Right cardiac atrium (tissue), 5 donors: ENCODE data around the gene CD300E. TPM values are rescaled to one million over a fixed set of nuclear protein-coding genes. Genes with fewer than 3 reads are reported as not detected.

Experiments
- ATAC-seq, 2 donors: fragments of 200-7000 bp; cut with Tn5 transposase; one replicate each; pipeline versions ENCODE4 v1.8.0 to v1.9.1; 2020; ENCODE audit warnings: moderate library complexity in 2 of 2, mild to moderate bottlenecking in 1 of 2
- DNase-seq, 3 donors: peaks; one replicate each; pipeline ENCODE4 v3.0.0-alpha.2; 2020
- H3K27ac ChIP-seq: one replicate; pipeline ENCODE4 v1.5.1; 2013; ENCODE audit warnings: mild to moderate bottlenecking, low read length, control low read depth, moderate library complexity
- H3K27me3 ChIP-seq: one replicate; pipeline ENCODE4 v1.6.1; 2013; ENCODE audit not compliant: control insufficient read depth, insufficient read depth
- H3K4me1 ChIP-seq: one replicate; pipeline ENCODE4 v1.6.1; 2013; ENCODE audit warnings: low read length; ENCODE audit not compliant: control insufficient read depth, insufficient read depth
- H3K4me3 ChIP-seq: one replicate; pipeline ENCODE4 v1.5.1; 2013; ENCODE audit warnings: low read length, control low read depth
- H3K9me3 ChIP-seq: one replicate; pipeline ENCODE4 v1.6.1; 2013; ENCODE audit warnings: low read length; ENCODE audit not compliant: control insufficient read depth
- WGBS: extraction: QIAGEN DNeasy Blood & Tissue Kit; methylation state at CpG from one replicate; pipeline ENCODE4 v1.1.7; 2013; 5-methylcytosine and 5-hydroxymethylcytosine counted together
- intact Hi-C, 4 donors: fragments of 100-400 bp; cut with DNase I; formaldehyde crosslinking; loops; one replicate each; pipeline versions ENCODE4 v1.11.0 to v1.14.0; 2022 to 2023
- long read RNA-seq, 4 donors: library from polyadenylated mRNA; unstranded; transcript quantifications; one replicate each; pipeline ENCODE4 v2.0.0, GENCODE V29; 2020 to 2021
- polyA plus RNA-seq: library from polyadenylated mRNA; stranded (reverse); fragments of 200-250 nt; gene quantifications from one replicate; pipeline ENCODE4 v1.2.3, GENCODE V29; 2013
- total RNA-seq, 4 donors: library from RNA; stranded (reverse); fragmentation: NEBNext Ultra II Directional; extraction: Animal tissue kit (Norgen Biotek cat#: 25700); gene quantifications; one replicate each; pipeline ENCODE4 v1.2.1, GENCODE V29; 2021
- donor health status: healthy with polysubstance abuse.
- donor health status: DM: no; HTN: yes; CAD: no.
- donor health status: DM: no; HTN: no; CAD: no.
- donor health status: DM: no; HTN: yes; CAD: no; lungs with severe emphysema.
- donor health status: DM: yes; HTN: yes; CAD: no.

Gene CD300E
- total RNA-seq (under 1 TPM; 0.38 to 0.94 (median 0.67) TPM), polyA plus RNA-seq (0.45 TPM)
- long read RNA-seq, donor 1, partial matches to known transcripts = 0 of 1 reads
- long read RNA-seq, donor 1, other reads (novel, unspliced or antisense) = 0 of 1 reads
- long read RNA-seq, donor 2 = 0 reads
- long read RNA-seq, donor 3 = 0 reads
- long read RNA-seq, donor 4, partial matches to known transcripts = 0 of 1 reads
- long read RNA-seq, donor 4, other reads (novel, unspliced or antisense) = 0 of 1 reads

- peaks cover 3% of the 10 kb centered on the region for H3K9me3 ChIP-seq
- WGBS = 55% methylated on average over 5 of the region's 5 CpGs
- H3K27me3 ChIP-seq = no peaks in the 10 kb centered on the region
- H3K27ac ChIP-seq = no peak within 1 kb of the TSS
- H3K4me3 ChIP-seq = no peak within 1 kb of the TSS
- intact Hi-C loops = no loop called here
- H3K4me1 ChIP-seq = no peaks in the 10 kb centered on the region
- DNase-seq (no peak), ATAC-seq (no peak)
Observed at GRCh38 chr17:74623693-74624093, at the start of gene CD300E. CD300E (minus strand) TSS chr17:74623738; CDS start chr17:74623621, 117 bp downstream.

- peak; percentile 91 to 96 for ATAC-seq
- H3K27me3 ChIP-seq = no peaks in the 10 kb centered on the region
- WGBS = 12% methylated on average over 57 of the region's 57 CpGs
Observed at GRCh38 chr17:74671031-74671771, 47.7 kb upstream of the CD300E start.

GRCh38 chr17:74670329-74670728 is 46.8 kb upstream of the CD300E start:
- ATAC-seq (no peak), DNase-seq (no peak)
- no peaks in the 10 kb centered on the region for H3K9me3 ChIP-seq
- H3K27ac ChIP-seq = no peak overlapping the region
- no peaks in the 10 kb centered on the region for H3K27me3 ChIP-seq
- no peaks in the 10 kb centered on the region for H3K4me1 ChIP-seq
- H3K4me3 ChIP-seq = no peak overlapping the region
- WGBS = 77% methylated on average over 6 of the region's 6 CpGs
- intact Hi-C loops = no loop called here

More at GRCh38 chr17:74671031-74671771, 47.7 kb upstream of the CD300E start:
- peak; percentile 86 to 93 (median 93) for DNase-seq
- H3K4me3 ChIP-seq = no peak overlapping the region
- no peaks in the 10 kb centered on the region for H3K4me1 ChIP-seq
- intact Hi-C loops = no loop called here
- no peak overlapping the region for H3K27ac ChIP-seq
- no peaks in the 10 kb centered on the region for H3K9me3 ChIP-seq

DNA sequence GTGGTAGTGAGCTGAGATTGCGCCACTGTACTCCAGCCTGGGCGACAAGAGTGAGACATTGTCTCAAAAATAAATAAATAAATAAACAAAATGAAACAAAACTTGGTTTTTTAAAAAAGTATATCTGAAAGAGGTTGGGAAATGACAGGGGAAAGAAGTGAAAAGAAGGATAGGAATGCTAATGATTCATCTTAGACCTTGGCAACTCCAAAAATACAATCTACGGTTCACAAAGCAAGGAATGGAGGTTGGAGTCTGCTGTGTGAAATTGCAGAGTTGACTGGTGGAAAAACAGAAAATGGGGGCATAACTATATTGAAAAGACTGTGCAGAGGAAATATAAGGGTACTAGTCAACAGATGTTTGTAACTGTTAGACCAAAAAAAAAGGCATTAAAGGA is 40.0 kb upstream of the CD300E start:
- H3K27me3 ChIP-seq = peaks cover 5% of the 10 kb centered on the region
- H3K27ac ChIP-seq = no peak overlapping the region
- no peak overlapping the region for H3K4me3 ChIP-seq
- intact Hi-C loops = no loop called here
- no peaks in the 10 kb centered on the region for H3K9me3 ChIP-seq
- no peaks in the 10 kb centered on the region for H3K4me1 ChIP-seq
- ATAC-seq = no peak
- DNase-seq = no peak
- 88% methylated on average over 3 of the region's 3 CpGs for WGBS

DNA sequence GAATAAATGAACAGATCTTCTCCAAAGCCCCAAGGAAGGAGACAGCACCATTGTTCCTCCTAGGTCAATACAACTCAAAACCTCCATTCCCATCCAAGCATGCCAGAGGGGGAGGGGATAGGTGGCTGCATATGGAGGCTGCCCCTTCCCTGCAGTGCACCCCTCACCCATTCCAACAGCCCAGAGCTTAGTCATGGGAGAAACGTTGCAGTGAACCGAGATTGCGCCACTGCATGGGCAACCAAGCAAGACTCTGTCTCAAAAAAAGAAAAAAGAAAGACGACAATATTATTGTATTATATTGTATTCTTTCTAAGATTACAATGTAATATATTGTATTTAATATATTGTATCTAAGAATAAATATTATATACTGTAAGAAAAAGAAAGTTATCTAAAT is 36.4 kb upstream of the CD300E start:
- 67% methylated on average over 4 of the region's 4 CpGs for WGBS
- peaks cover 3% of the 10 kb centered on the region for H3K27me3 ChIP-seq
- ATAC-seq (no peak), DNase-seq (no peak)
- no peak overlapping the region for H3K27ac ChIP-seq
- no peaks in the 10 kb centered on the region for H3K4me1 ChIP-seq
- H3K9me3 ChIP-seq = no peaks in the 10 kb centered on the region
- no peak overlapping the region for H3K4me3 ChIP-seq
- intact Hi-C loops = loop anchor here in 2 of 4 donors (5.0 kb wide), 1 partner anchor 77 kb away; the partner anchor contains the start of gene RAB37 (in 2 of the 2)

GRCh38 chr17:74658620-74659019 is 35.1 kb upstream of the CD300E start:
- intact Hi-C loops = loop anchor here in 2 of 4 donors (5.0 kb wide), 1 partner anchor 79 kb away; the partner anchor contains the start of gene RAB37 (in 2 of the 2)
- no peak for DNase-seq
- Histone ChIP-seq H3K4me1 (no peaks in the 10 kb centered on the region), H3K9me3 (no peaks in the 10 kb centered on the region), H3K27ac (no peak overlapping the region), H3K4me3 (no peak overlapping the region), H3K27me3 (no peaks in the 10 kb centered on the region)
- no peak for ATAC-seq
- 79% methylated on average over 6 of the region's 6 CpGs for WGBS

- Histone ChIP-seq H3K4me1 (no peaks in the 10 kb centered on the region), H3K27me3 (no peaks in the 10 kb centered on the region), H3K9me3 (no peaks in the 10 kb centered on the region), H3K27ac (no peak overlapping the region), H3K4me3 (no peak overlapping the region)
- intact Hi-C loops = loop anchor here in 2 of 4 donors (5.0 kb wide), 1 partner anchor 83 kb away; the partner anchor contains the start of gene RAB37 (in 2 of the 2)
- DNase-seq = no peak
- ATAC-seq = no peak
- 48% methylated on average over 5 of the region's 5 CpGs for WGBS
Observed at GRCh38 chr17:74654742-74655141, 31.2 kb upstream of the CD300E start.

- Histone ChIP-seq H3K9me3 (no peaks in the 10 kb centered on the region), H3K4me3 (no peak overlapping the region), H3K27ac (no peak overlapping the region), H3K27me3 (no peaks in the 10 kb centered on the region), H3K4me1 (peaks cover 2% of the 10 kb centered on the region)
- whole genome bisulfite sequencing = 78% methylated on average over 3 of the region's 3 CpGs
- DNase-seq = no peak
- intact Hi-C loops = no loop called here
- no peak for ATAC-seq
Observed at GRCh38 chr17:74652020-74652419, 28.5 kb upstream of the CD300E start.

DNA sequence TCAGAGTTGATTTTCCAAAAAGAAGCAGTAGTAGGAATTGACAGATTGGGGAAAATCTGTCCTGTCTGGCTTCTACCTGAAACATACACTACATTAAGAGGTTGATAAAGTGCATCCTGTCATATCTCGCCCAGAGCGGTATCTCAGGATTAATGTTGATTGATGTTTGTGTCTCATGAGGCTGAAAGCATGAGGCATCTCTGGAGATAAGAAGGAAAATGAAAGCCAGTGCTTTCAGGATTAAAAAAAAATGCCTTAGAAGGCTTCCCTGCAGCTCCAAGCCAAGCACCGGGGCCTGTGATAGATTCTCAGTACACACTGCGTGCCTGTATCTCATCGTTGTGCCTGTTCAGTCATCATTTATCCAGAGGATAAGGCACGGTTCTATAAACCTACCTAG is 26.4 kb upstream of the CD300E start:
- DNase-seq (no peak), ATAC-seq (no peak)
- Histone ChIP-seq H3K9me3 (no peaks in the 10 kb centered on the region), H3K27ac (no peak overlapping the region), H3K4me3 (no peak overlapping the region), H3K27me3 (no peaks in the 10 kb centered on the region), H3K4me1 (peaks cover 2% of the 10 kb centered on the region)
- 45% methylated on average over 6 of the region's 6 CpGs for WGBS
- intact Hi-C loops = no loop called here

- 22% methylated on average over 9 of the region's 9 CpGs for WGBS
- no peak overlapping the region for H3K27ac ChIP-seq
- intact Hi-C loops = no loop called here
- peaks cover 2% of the 10 kb centered on the region for H3K4me1 ChIP-seq
- ATAC-seq (peak; percentile 81 to 94), DNase-seq (no peak)
- no peaks in the 10 kb centered on the region for H3K9me3 ChIP-seq
- no peaks in the 10 kb centered on the region for H3K27me3 ChIP-seq
- H3K4me3 ChIP-seq = no peak overlapping the region
Observed at GRCh38 chr17:74647871-74648672, 24.5 kb upstream of the CD300E start.

DNA sequence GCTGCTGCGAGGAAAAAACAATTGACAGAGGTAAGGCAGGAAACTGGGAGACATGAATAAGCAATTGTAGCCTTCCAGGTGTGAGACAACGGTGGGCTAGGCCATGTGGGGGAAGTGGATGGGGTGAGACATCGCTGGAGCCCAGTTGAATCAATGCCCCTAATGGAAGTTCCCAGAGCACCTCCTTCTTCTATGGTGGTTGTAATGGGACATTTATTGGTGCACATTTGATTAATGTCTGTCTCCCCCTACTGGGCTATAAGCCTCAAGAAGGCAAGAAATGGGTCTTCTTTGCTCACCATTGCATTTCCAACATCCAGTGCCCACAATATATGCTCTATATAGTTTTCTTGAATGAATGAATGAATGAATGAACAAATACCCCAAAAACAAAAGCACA is 22.7 kb upstream of the CD300E start:
- no peak for DNase-seq
- Histone ChIP-seq H3K4me1 (peaks cover 2% of the 10 kb centered on the region), H3K9me3 (no peaks in the 10 kb centered on the region), H3K27ac (no peak overlapping the region), H3K27me3 (no peaks in the 10 kb centered on the region), H3K4me3 (no peak overlapping the region)
- no peak for ATAC-seq
- 67% methylated on average over 3 of the region's 3 CpGs for WGBS
- intact Hi-C loops = no loop called here
